ENCODE measurements around the gene FADS2.

- no peak for TF ChIP-seq CTCF (IDR thresholded peaks at IDR 0.05; ENCODE audit: low read depth, low read length)
- TF ChIP-seq EZH2phosphoT487 (IDR thresholded peaks at IDR 0.05; ENCODE audit: low read depth): no peak
Measured at GRCh38 chr11:61841636-61842527, 13.8 kb downstream of the FADS2 start.

Measured in OCI-LY3 (cell line).